Neural cell (in vitro differentiated cells): ENCODE data around the gene RRM1. TPM values are rescaled to one million over a fixed set of nuclear protein-coding genes. Genes with fewer than 3 reads are reported as not detected.

Experiments used
- H2AFZ ChIP-seq: fragments of 200-600, 300-800 bp; sonication (generic), shearing (Covaris generic); 2 replicates; pipeline ENCODE4 v1.6.0; 2014; ENCODE audit warnings: low read depth, mild to moderate bottlenecking, antibody characterized with exemption, low read length, moderate library complexity
- H3F3A ChIP-seq: fragments of 200-600 bp; shearing (Covaris generic); 2 replicates; pipeline ENCODE4 v1.6.1; 2016; ENCODE audit warnings: mild to moderate bottlenecking, moderate library complexity, mixed read lengths, antibody characterized with exemption, low read length; ENCODE audit not compliant: insufficient read depth, poor library complexity, severe bottlenecking
- H3K27ac ChIP-seq: fragments of 200-600, 300-800 bp; sonication (generic), shearing (Covaris generic); 2 replicates; pipeline ENCODE4 v1.5.1; 2014; ENCODE audit warnings: mild to moderate bottlenecking, low read length, moderate library complexity
- H3K27me3 ChIP-seq: fragments of 300-800, 200-600 bp; sonication (generic), shearing (Covaris generic); 2 replicates; pipeline ENCODE4 v1.6.0; 2014; ENCODE audit warnings: mild to moderate bottlenecking, low read depth, low read length, moderate library complexity; ENCODE audit not compliant: insufficient read depth
- H3K36me3 ChIP-seq: fragments of 300-800, 200-600 bp; sonication (generic), shearing (Covaris generic); 2 replicates; pipeline ENCODE4 v1.5.1; 2014; ENCODE audit warnings: mild to moderate bottlenecking, antibody characterized with exemption, low read length, moderate library complexity; ENCODE audit not compliant: insufficient read depth
- H3K4me2 ChIP-seq: fragments of 300-800, 200-600 bp; sonication (generic), shearing (Covaris generic); 2 replicates; pipeline ENCODE4 v1.6.0; 2014; ENCODE audit warnings: mild to moderate bottlenecking, low read length
- H3K4me3 ChIP-seq: fragments of 300-800, 200-600 bp; sonication (generic), shearing (Covaris generic); 2 replicates; pipeline ENCODE4 v1.5.1; 2014; ENCODE audit warnings: mild to moderate bottlenecking, low read length, moderate library complexity
- H3K79me2 ChIP-seq: fragments of 200-600 bp; shearing (Covaris generic); replicated peaks from 2 replicates; pipeline ENCODE4 v1.6.0; 2014; ENCODE audit warnings: mild to moderate bottlenecking, low read length, moderate library complexity; ENCODE audit not compliant: insufficient read depth
- H3K9ac ChIP-seq: fragments of 300-800, 200-600 bp; sonication (generic), shearing (Covaris generic); 2 replicates; pipeline ENCODE4 v1.6.1; 2016; ENCODE audit warnings: mild to moderate bottlenecking, low read length, mixed read lengths
- H3K9me2 ChIP-seq: fragments of 200-600 bp; shearing (Covaris generic); 2 replicates; pipeline ENCODE4 v1.6.1; 2016; ENCODE audit warnings: mild to moderate bottlenecking, low read length, mixed read lengths; ENCODE audit not compliant: insufficient read depth
- H3K9me3 ChIP-seq: fragments of 200-600, 300-800 bp; sonication (generic), shearing (Covaris generic); 2 replicates; pipeline ENCODE4 v1.6.1; 2016; ENCODE audit warnings: mild to moderate bottlenecking, mixed run types, low read length, moderate library complexity, mixed read lengths
- H4K20me1 ChIP-seq: fragments of 200-600 bp; shearing (Covaris generic); 2 replicates; pipeline ENCODE4 v1.6.1; 2016; ENCODE audit warnings: mild to moderate bottlenecking, mixed run types; ENCODE audit not compliant: insufficient read depth
- EP300 ChIP-seq: fragments of 450-650 bp; conservative IDR thresholded peaks from 2 replicates; pipeline ENCODE4 v1.6.1; 2014; ENCODE audit warnings: antibody characterized with exemption, mild to moderate bottlenecking, moderate library complexity; ENCODE audit not compliant: poor library complexity, severe bottlenecking
- EZH2 ChIP-seq: fragments of 200-600, 300-800 bp; shearing (Covaris generic), sonication (generic); IDR thresholded peaks from 2 replicates; pipeline ENCODE4 v1.6.1; 2014; ENCODE audit warnings: antibody characterized with exemption, low read length, borderline replicate concordance, mild to moderate bottlenecking; ENCODE audit not compliant: insufficient read depth, poor library complexity, severe bottlenecking
- MXI1 ChIP-seq: fragments of 450-650 bp; conservative IDR thresholded peaks from 2 replicates; pipeline ENCODE4 v1.6.1; 2014; ENCODE audit warnings: antibody characterized with exemption, mild to moderate bottlenecking; ENCODE audit not compliant: poor library complexity, severe bottlenecking
- POLR2AphosphoS5 ChIP-seq: IDR thresholded peaks from 2 replicates; pipeline ENCODE4 v1.6.1; 2012
- RAD21 ChIP-seq: fragments of 450-650 bp; conservative IDR thresholded peaks from 2 replicates; pipeline ENCODE4 v1.6.1; 2014; ENCODE audit warnings: antibody characterized with exemption, mild to moderate bottlenecking, moderate library complexity
- SMC3 ChIP-seq: fragments of 450-650 bp; conservative IDR thresholded peaks from 2 replicates; pipeline ENCODE4 v1.6.1; 2014; ENCODE audit warnings: antibody characterized with exemption, mild to moderate bottlenecking, moderate library complexity; ENCODE audit not compliant: poor library complexity
- TAF1 ChIP-seq: IDR thresholded peaks from 2 replicates; pipeline ENCODE4 v1.6.1; 2012; ENCODE audit warnings: low read depth
- polyA plus RNA-seq: library from polyadenylated mRNA; depleted of rRNA; stranded (reverse); fragments of >200 nt; gene quantifications from 2 replicates; pipeline ENCODE4 v1.2.3, GENCODE V29; 2014
- TF ChIP-seq, protein P1 (sequence below): IDR thresholded peaks from 2 replicates; pipeline ENCODE4 v1.6.1; 2012; ENCODE audit warnings: borderline replicate concordance
- TF ChIP-seq, protein P2 (sequence below): fragments of 450-650 bp; IDR thresholded peaks from 2 replicates; pipeline ENCODE4 v1.5.1; 2014; ENCODE audit warnings: antibody characterized with exemption, mild to moderate bottlenecking, moderate library complexity; ENCODE audit not compliant: poor library complexity, severe bottlenecking

RRM1 gene
- polyA plus RNA-seq, 1 donor from 2014 or later = 65.9 TPM

DNA sequence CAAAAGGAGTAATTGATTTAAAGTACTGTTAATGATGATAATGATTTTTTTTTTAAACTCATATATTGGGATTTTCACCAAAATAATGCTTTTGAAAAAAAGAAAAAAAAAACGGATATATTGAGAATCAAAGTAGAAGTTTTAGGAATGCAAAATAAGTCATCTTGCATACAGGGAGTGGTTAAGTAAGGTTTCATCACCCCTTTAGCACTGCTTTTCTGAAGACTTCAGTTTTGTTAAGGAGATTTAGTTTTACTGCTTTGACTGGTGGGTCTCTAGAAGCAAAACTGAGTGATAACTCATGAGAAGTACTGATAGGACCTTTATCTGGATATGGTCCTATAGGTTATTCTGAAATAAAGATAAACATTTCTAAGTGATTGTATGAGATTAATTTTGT lies 43.9 kb downstream of the RRM1 start:
- no peaks in the 10 kb centered on the region for H3K79me2 ChIP-seq
- H3K9me2 ChIP-seq = no peaks in the 10 kb centered on the region
- H3K27ac ChIP-seq = no peak overlapping the region
- no peak overlapping the region for H3K4me3 ChIP-seq
- H3K4me2 ChIP-seq = no peak overlapping the region
- H3K36me3 ChIP-seq = peaks cover 18% of the 10 kb centered on the region
- H4K20me1 ChIP-seq = no peaks in the 10 kb centered on the region
- no peak overlapping the region for H3K9ac ChIP-seq
- H3K27me3 ChIP-seq = no peaks in the 10 kb centered on the region
- H3K9me3 ChIP-seq = no peaks in the 10 kb centered on the region
- H3F3A ChIP-seq = no peaks in the 10 kb centered on the region
- no peak overlapping the region for H2AFZ ChIP-seq
- TF ChIP-seq SMC3 (no peak), EZH2 (no peak), POLR2AphosphoS5 (no peak), MXI1 (no peak), TAF1 (no peak), RAD21 (no peak), EP300 (no peak)
- TF ChIP-seq, protein P1, sequence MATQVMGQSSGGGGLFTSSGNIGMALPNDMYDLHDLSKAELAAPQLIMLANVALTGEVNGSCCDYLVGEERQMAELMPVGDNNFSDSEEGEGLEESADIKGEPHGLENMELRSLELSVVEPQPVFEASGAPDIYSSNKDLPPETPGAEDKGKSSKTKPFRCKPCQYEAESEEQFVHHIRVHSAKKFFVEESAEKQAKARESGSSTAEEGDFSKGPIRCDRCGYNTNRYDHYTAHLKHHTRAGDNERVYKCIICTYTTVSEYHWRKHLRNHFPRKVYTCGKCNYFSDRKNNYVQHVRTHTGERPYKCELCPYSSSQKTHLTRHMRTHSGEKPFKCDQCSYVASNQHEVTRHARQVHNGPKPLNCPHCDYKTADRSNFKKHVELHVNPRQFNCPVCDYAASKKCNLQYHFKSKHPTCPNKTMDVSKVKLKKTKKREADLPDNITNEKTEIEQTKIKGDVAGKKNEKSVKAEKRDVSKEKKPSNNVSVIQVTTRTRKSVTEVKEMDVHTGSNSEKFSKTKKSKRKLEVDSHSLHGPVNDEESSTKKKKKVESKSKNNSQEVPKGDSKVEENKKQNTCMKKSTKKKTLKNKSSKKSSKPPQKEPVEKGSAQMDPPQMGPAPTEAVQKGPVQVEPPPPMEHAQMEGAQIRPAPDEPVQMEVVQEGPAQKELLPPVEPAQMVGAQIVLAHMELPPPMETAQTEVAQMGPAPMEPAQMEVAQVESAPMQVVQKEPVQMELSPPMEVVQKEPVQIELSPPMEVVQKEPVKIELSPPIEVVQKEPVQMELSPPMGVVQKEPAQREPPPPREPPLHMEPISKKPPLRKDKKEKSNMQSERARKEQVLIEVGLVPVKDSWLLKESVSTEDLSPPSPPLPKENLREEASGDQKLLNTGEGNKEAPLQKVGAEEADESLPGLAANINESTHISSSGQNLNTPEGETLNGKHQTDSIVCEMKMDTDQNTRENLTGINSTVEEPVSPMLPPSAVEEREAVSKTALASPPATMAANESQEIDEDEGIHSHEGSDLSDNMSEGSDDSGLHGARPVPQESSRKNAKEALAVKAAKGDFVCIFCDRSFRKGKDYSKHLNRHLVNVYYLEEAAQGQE = no peak
- TF ChIP-seq, protein P2, sequence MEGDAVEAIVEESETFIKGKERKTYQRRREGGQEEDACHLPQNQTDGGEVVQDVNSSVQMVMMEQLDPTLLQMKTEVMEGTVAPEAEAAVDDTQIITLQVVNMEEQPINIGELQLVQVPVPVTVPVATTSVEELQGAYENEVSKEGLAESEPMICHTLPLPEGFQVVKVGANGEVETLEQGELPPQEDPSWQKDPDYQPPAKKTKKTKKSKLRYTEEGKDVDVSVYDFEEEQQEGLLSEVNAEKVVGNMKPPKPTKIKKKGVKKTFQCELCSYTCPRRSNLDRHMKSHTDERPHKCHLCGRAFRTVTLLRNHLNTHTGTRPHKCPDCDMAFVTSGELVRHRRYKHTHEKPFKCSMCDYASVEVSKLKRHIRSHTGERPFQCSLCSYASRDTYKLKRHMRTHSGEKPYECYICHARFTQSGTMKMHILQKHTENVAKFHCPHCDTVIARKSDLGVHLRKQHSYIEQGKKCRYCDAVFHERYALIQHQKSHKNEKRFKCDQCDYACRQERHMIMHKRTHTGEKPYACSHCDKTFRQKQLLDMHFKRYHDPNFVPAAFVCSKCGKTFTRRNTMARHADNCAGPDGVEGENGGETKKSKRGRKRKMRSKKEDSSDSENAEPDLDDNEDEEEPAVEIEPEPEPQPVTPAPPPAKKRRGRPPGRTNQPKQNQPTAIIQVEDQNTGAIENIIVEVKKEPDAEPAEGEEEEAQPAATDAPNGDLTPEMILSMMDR = no peak

DNA sequence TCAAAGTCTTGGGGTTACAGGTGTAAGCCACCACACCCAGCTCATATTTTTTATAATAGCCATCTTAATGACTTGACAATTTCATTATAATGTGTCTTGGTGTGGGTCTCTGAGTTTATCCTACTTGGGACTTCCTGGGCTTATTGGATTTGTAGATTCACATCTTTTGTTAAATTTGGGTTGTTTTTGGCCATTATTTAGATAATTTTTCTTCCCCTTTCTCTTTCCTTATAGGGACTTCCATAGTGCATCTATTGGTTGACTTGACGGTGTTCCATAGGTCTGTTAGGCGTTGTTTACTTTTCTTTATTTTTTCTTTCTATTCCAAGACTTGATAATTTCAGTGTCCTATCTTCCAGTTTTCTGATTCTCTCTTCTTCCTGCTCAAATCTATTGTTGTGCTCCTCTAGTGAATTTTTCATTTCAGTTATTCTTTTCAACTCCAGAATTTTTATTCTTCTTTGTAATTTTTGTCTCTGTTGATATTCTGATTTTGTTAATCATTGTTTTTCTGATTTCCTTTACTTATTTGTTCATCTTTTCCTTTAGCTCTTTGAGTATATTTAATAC lies 45.6 kb downstream of the RRM1 start:
- Histone ChIP-seq H3K9ac (no peak overlapping the region), H3K79me2 (no peaks in the 10 kb centered on the region), H2AFZ (no peak overlapping the region), H3F3A (no peaks in the 10 kb centered on the region), H3K4me3 (no peak overlapping the region), H3K27me3 (no peaks in the 10 kb centered on the region), H3K27ac (no peak overlapping the region), H3K9me2 (no peaks in the 10 kb centered on the region), H3K9me3 (no peaks in the 10 kb centered on the region), H4K20me1 (no peaks in the 10 kb centered on the region), H3K36me3 (peaks cover 13% of the 10 kb centered on the region), H3K4me2 (no peak overlapping the region)
- TF ChIP-seq, protein P2 = no peak
- TF ChIP-seq RAD21 (no peak), TAF1 (no peak), MXI1 (no peak), SMC3 (no peak), EZH2 (no peak)
